Measurements from ENCODE around the gene SPATA46. TPM values are rescaled to one million over a fixed set of nuclear protein-coding genes. Genes with fewer than 3 reads are reported as not detected.

The SPATA46 gene
- total and polyA plus RNA-seq, 9 of the 15 experiments (the other 6 are each of a cell fraction or from before 2014, with no cell fraction given) = 0.04 to 0.11 TPM; not detected in 7

GRCh38 chr1:162372159-162373071 lies 4.2 kb downstream of the SPATA46 start (continued):
- TF ChIP-seq CHD7 (IDR thresholded peaks at IDR 0.05; ENCODE audit: low read depth, low read length) (no peak), FOXP1 (CRISPR knock-in tag; IDR thresholded peaks at IDR 0.05) (no peak), NFE2L1 (tag; IDR thresholded peaks at IDR 0.05; ENCODE audit: borderline replicate concordance, low read depth) (no peak), ELK1 (CRISPR knock-in tag; IDR thresholded peaks at IDR 0.05) (no peak), SMARCA4 (IDR thresholded peaks at IDR 0.05) (peak; percentile 98), ZNF282 (CRISPR knock-in tag; IDR thresholded peaks at IDR 0.05) (no peak), PHB (CRISPR knock-in tag; IDR thresholded peaks at IDR 0.05) (no peak), MAFK (IDR thresholded peaks at IDR 0.05; ENCODE audit: low read length) (no peak), SAFB2 (IDR thresholded peaks at IDR 0.05; ENCODE audit: borderline replicate concordance, low read depth, low read length, severe bottlenecking) (no peak), GABPB2 (CRISPR knock-in tag; conservative IDR thresholded peaks at IDR 0.05) (no peak), MYBL2 (IDR thresholded peaks at IDR 0.05; ENCODE audit: low read depth) (no peak), MYBL2 (CRISPR knock-in tag; IDR thresholded peaks at IDR 0.05; ENCODE audit: borderline replicate concordance) (no peak)
